Stimulated activated CD4-positive, alpha-beta T cell treated with anti-CD3 and anti-CD28 coated beads, Interleukin-12 subunit alpha, Interleukin-12 subunit beta, amount 100 ng/mL, for 48 hours (primary cell): ENCODE results near the gene THSD4.

ENCODE experiments used
- DNase-seq, 3 donors: peaks; one replicate each; pipeline ENCODE4 v3.0.0-alpha.2; 2020; ENCODE audit warnings: low read depth in 2 of 3, low spot score in 1 of 3

THSD4 gene

GRCh38 chr15:71323584-71323983 is 208.3 kb downstream of the THSD4 start:
- no peak for DNase-seq

- no peak for DNase-seq
Observed at GRCh38 chr15:71325481-71325880, 210.2 kb downstream of the THSD4 start.

- DNase-seq = no peak
Observed at GRCh38 chr15:71328453-71328852, 213.2 kb downstream of the THSD4 start.

GRCh38 chr15:71329041-71329440 is 213.8 kb downstream of the THSD4 start:
- no peak for DNase-seq

- DNase-seq = no peak
Observed at GRCh38 chr15:71329497-71330260, 214.4 kb downstream of the THSD4 start.

GRCh38 chr15:71330638-71331162 is 215.4 kb downstream of the THSD4 start:
- DNase-seq = no peak

GRCh38 chr15:71331173-71331572 is 215.9 kb downstream of the THSD4 start:
- no peak for DNase-seq

GRCh38 chr15:71332431-71333004 is 217.2 kb downstream of the THSD4 start:
- no peak for DNase-seq

GRCh38 chr15:71333136-71333700 is 217.9 kb downstream of the THSD4 start:
- no peak for DNase-seq

- DNase-seq = no peak
Observed at GRCh38 chr15:71333839-71334238, 218.6 kb downstream of the THSD4 start.

GRCh38 chr15:71334434-71334833 is 219.2 kb downstream of the THSD4 start:
- DNase-seq = no peak

- no peak for DNase-seq
Observed at GRCh38 chr15:71334873-71335272, 219.6 kb downstream of the THSD4 start.

GRCh38 chr15:71335591-71335990 is 220.3 kb downstream of the THSD4 start:
- no peak for DNase-seq

GRCh38 chr15:71336671-71337070 is 221.4 kb downstream of the THSD4 start:
- DNase-seq = no peak

- no peak for DNase-seq
Observed at GRCh38 chr15:71337197-71337845, 222.1 kb downstream of the THSD4 start.

- DNase-seq = no peak
Observed at GRCh38 chr15:71338265-71338664, 223.0 kb downstream of the THSD4 start.

GRCh38 chr15:71338827-71339542 is 223.7 kb downstream of the THSD4 start:
- no peak for DNase-seq

GRCh38 chr15:71341811-71342550 is 226.7 kb downstream of the THSD4 start:
- DNase-seq = no peak

GRCh38 chr15:71342658-71343057 is 227.4 kb downstream of the THSD4 start:
- no peak for DNase-seq

- DNase-seq = no peak
Observed at GRCh38 chr15:71344316-71344715, 229.0 kb downstream of the THSD4 start.
